HuH-7.5 (cell line): ENCODE results near the gene GJB3.
A peak's percentile ranks its signal among the peaks of the same experiment; 100 is the strongest.
"Not testable (repeated sequence)": the region's sequence is repeated elsewhere in the genome, so short reads cannot be mapped to it uniquely, and the experiment has no call there.

Experiments
- DNase-seq: peaks from one replicate; pipeline ENCODE4 v3.0.0; 2011; ENCODE audit warnings: low spot score

Gene GJB3

DNA sequence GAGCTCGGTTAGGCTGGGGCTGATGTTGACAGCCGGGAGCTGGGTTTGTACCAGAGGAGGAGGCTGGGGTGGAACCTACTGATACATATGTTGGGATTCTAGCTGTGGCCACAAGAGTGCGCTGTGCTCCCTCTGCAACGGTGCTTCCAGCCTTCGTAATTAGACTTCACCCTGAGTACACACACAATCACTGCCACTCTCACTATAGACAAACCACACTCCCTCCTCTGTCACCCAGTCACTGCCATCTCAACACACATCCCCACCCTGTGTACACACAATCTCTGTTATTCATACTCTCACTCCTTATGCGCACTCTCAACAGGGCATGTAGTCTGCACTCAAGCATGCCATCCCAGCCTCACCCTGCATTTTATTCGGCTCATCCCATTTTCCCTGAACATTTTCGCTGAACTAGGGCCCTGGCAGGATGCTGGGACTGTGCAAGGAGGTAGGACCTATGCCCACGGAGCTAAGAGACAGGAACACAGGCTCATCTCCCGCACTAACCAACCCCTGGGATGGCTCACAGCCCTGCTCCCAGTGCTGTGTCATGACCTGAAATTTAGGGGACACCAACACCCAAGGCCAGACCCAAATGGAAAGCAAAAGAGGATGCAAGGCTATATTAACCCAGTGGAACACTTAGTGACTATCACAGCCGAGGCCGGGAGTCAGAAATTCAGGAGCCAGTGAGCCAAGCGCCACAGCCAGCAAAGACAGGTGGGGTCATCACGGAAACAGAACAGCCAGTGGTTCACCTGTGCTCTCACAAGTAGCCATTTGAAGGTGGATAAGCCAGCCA lies 5.7 kb downstream of the GJB3 start:
- DNase-seq, result peak; percentile 81

DNA sequence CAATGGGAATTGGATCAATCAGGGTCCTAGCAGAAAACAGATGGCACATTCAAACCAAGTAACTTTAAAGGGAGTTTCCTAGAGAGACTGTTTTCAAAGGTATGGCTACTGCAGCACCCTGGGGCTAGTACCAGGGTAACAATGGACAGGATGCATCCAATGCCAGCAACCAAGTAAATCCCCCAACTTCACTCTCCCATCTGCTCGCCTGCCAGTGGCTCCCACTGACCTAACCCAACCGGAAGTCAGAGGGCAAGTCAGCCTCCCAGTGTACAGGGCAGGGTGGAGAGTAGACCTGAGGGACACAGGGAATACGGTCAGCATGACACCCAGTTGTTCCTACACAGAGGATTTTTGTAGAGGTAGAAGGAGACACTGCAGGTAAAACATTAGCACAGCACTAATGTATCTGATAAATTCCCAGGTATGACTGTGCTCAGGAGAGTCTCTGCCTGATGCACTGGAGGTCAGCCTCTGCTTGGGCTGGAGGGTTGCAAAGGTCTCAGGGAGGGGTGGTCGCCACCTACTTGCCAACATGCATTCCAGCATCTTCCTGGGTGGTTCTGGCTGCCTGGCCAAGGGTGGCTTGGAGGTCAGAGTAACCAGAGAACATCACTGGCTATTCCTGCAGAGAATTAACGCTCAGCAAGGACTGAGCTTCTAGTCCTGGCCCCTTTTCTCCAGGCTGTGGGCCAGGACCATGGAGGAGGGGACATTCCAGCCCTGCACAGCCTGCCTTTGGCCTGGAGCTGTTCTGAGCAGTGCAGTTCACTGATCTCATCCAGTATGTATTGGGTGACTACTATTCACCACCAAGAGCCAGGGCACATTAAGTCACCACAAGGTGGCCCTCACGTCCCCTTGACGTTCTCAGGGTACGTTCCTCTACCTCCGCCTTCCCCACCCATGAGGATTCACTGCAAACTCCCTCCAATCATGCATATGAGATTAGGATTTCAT lies 6.7 kb downstream of the GJB3 start:
- DNase-seq, result no peak

DNA sequence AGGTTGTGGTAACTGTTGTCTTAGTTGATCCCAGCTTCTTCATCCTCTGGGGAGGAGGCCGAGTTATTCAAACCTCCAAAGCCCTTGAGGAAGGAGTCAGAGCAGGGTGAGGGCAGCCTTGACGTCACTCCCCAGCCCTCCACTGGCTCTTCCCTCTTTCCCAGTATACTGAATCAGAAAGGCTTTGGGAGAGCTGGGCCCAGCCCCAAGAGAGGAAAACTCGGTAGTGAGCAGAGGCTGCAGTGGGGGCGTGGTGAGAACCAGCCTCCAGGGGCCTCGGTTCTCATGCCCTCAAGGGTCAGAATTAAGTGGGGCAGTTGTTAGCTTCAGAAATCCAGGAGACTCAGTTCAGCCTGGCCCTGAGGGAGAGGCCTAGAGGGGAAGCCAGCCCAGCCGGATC lies 10.0 kb downstream of the GJB3 start:
- DNase-seq, result no peak

DNA sequence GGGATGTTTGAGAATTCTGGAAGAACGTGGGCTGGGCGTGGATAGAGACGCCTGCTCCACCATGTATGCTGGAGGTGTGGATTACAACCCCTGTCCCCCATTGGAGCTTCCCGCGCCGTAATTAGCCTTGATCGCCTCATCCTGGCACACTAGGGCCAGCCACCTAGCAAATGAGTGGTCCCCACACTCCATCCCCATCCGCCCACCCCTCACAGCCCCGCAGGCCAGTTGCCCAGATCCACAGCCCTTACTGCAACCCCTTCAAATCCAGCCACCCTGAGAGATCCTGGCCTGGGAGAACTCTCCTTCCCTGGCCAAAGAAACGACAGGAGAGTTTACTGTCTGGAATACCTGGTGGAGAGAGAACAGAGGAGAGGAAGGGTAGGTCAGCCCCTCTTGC lies 11.4 kb downstream of the GJB3 start:
- no peak for DNase-seq

DNA sequence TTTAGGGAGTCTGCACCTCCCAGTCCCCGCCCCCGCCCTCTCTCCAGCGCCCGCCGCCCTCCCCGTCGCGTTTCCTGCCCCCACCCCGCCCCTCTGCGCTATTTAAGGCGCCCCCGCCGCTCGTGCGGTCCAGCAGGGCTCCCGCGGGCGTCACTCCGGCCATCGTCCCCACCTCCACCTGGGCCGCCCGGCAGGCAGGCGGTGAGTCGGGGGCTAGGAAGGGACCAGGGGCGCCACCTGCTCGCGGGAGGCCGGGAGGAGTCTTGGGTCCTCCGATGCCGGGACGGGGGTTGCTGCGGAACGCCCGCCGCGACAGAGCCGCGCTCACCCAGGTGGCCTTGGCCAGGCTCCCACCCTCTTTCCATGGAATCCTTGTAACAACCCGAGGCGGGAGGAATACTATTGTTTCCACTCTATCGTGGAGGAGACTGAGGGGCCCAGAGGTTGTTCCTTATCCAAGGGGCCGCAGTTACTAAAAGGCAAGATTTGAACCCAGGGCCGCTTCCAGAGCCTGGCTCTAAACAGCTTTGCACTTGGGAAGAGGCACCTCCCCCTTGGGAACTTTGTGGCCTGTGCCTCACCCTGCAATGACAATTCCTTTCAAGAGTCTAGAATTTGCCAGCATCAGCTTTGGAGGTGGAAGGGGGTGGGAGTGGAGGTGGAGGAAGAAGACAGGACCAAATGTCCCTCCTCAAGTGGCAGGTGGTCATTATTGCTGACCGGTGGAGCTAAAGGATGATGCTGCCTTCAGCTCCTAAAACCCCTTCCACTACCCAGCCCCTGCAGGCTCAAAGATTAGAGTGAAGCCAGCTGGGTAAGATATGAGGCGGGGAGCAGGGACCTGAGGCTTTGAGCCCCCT lies 12.1 kb downstream of the GJB3 start, which contains the start of gene GJA4:
TSS of gene GJA4 (plus strand) at position 132 of the 860 bp plus-strand sequence. CDS start 1,215 bp downstream, outside the sequence.
- no peak for DNase-seq

DNA sequence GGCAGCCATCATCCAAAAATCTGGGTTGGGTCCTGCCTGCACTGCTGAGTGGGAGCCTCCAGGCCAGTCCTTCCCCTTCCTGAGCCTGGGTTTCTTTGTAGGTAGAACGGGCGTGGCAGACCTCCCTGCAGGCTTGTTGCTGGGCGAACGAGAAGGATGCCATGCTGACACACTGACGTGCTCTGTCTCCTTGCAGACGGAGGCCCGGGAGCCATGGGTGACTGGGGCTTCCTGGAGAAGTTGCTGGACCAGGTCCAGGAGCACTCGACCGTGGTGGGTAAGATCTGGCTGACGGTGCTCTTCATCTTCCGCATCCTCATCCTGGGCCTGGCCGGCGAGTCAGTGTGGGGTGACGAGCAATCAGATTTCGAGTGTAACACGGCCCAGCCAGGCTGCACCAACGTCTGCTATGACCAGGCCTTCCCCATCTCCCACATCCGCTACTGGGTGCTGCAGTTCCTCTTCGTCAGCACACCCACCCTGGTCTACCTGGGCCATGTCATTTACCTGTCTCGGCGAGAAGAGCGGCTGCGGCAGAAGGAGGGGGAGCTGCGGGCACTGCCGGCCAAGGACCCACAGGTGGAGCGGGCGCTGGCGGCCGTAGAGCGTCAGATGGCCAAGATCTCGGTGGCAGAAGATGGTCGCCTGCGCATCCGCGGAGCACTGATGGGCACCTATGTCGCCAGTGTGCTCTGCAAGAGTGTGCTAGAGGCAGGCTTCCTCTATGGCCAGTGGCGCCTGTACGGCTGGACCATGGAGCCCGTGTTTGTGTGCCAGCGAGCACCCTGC lies 13.2 kb downstream of the GJB3 start:
- DNase-seq, result no peak

DNA sequence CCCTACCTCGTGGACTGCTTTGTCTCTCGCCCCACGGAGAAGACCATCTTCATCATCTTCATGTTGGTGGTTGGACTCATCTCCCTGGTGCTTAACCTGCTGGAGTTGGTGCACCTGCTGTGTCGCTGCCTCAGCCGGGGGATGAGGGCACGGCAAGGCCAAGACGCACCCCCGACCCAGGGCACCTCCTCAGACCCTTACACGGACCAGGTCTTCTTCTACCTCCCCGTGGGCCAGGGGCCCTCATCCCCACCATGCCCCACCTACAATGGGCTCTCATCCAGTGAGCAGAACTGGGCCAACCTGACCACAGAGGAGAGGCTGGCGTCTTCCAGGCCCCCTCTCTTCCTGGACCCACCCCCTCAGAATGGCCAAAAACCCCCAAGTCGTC lies 13.8 kb downstream of the GJB3 start:
- no peak for DNase-seq

DNA sequence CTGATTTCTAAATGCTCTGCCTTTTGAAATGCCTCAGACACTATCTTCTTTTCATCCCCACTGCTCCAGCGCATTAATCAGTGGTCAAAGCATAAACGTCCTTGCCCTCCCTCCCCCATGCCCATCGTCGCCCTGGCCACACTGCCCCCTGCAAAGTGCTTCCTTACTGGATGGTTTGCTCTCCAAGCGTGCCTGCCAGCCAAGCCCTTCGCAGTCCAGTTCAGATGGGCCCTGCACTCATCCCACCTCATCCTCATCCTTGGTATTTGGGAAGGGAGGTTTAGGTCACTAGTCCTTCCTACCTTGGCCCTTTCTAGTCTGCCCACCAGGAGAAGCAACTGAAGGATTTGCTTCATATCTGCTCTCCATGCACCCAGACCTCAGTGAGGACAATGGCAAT lies 14.9 kb downstream of the GJB3 start:
- DNase-seq, result no peak

DNA sequence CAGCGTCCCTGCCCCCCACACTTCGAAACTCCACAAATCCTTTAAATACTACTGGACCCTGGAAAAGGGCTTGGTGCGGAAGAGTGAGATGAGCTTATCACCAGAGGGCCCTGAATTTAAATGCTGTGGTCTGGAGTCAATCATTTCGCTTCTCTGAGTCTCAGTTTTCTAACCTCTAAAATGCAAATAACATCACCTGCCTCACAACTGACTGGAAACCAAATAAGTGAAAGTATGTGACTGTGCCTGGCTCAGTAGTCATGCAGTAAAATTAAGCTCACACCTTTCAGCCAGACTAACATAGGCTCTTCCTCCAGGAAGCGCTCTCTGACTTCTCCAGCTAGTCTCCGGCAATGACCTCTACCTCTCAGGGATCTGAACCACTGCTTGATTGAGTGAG lies 16.0 kb downstream of the GJB3 start:
- DNase-seq, result no peak

DNA sequence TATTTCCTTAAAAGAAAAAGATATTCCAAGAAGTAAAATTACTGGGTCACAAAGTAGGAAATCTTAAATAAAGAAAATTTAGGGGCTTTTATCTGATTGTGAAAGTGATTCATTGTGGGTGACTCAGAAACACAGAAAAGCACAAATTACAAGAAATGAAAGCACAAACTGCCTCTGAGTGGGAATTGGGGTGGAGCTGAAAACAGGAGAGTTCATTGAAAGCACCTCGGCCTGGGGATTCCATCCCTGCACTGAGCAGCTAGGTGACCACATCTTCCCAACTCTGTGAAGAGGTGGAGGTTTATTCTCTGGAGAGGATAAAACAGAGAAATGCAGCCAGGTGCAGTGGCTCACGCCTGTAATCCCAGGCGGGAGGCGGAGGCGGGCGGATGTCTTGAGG lies 19.2 kb downstream of the GJB3 start:
- DNase-seq, result no peak

DNA sequence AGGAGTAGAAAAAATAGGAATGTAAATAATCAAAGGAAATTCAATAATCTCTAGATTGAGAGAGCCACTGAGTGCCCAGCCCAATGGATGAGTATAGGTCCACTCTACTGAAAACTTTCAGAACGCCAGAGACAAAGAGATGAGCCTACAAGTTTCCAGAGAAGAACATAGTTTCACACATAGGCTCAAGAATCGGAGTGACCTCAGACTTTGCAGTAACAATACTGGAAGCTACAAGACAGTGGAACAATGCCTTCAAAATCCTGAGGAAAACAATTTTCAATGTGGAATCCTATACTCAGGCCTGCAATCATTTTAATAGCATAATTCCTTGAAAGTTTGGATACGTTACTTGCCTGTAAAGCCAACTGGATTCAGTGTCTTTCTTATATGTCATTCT lies 22.8 kb downstream of the GJB3 start:
- no peak for DNase-seq

DNA sequence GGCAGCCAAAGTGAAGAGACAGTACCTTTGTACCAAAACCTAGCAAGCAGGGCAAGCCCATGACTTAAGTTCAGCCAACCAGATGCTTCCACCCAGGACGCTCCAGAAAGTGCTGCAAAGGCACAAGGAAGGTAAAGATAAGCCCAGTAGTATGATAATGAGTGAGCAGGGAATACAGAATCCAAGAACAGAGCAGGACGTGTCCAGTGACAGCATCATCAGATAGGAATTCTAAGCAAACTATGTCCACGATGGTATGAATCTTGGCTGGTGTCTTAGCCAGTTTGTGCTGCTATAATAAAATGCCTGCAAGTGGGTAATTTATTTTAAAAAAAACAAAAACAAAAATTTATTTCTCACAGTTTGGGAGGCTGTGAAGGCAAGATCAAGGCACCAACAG lies 25.4 kb downstream of the GJB3 start:
- no peak for DNase-seq

DNA sequence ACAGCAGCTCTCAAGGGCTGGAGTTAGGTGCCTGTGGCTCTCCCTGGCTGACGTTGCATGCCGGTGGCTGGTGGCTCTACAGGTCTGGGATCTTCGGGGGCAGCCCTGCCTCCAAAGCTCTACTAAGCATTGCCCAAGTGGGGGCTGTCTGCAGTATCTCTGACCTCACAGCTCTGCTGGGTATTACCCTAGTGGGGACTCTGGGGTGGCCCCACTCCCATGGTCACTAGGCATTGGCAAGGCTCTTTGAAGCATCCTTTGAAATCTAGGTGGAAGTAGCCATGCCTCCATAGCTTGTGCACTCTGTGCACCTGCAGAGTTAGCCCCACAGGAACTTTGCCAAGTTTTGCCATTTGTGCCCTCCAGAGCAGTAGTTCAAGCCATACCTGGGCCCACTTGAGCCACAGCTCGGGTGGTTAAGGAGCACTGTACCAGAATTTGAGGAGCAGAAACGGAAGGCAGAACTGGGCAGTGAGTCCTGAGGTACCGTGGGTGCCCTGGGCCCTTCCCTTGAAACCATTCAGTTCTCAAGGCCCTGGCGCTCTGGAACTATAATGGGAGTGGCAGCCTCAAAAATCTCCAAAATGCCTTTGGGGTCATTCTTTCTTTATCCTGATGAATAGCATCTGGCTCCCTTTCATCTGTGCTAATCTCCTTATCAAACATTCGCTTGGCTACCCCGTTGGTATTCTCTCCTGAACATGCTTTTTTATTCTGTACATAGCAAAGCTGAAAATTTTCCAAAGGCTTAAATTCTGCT lies 27.2 kb downstream of the GJB3 start:
- DNase-seq, result no peak

DNA sequence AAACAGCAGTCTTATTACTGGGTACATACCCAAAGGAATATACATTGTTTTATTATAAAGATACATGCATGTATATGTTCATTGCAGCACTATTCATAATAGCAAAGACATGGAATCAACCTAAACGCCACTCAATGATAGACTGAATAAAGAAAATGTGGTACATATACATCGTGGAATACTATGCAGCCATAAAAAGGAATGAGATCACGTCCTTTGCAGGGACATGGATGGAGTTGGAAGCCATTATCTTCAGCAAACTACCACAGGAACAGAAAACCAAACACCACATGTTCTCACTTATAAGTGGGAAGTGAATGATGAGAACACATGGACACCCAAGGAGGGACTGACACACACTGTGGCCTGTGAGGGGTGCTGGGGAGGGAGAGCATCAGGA lies 29.8 kb downstream of the GJB3 start:
- DNase-seq, result not testable (repeated sequence)

DNA sequence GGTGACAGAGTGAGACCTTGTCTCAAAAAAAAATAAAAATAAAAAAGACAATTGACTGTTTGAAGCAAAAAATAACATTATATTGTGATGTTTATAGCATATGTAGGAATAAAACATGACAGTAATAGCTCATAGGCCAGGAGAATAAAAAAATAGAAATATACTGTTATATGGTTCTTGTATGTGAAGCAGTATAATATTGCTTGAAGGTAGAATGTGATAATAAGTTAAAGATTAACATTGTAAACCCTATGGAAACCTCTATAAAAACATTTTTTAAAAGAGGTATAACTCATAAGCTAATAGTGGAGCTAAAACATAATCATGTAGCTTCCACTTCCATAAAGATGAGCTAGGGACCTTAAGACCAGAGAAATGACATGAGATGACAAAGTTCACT lies 35.3 kb downstream of the GJB3 start:
- no peak for DNase-seq

DNA sequence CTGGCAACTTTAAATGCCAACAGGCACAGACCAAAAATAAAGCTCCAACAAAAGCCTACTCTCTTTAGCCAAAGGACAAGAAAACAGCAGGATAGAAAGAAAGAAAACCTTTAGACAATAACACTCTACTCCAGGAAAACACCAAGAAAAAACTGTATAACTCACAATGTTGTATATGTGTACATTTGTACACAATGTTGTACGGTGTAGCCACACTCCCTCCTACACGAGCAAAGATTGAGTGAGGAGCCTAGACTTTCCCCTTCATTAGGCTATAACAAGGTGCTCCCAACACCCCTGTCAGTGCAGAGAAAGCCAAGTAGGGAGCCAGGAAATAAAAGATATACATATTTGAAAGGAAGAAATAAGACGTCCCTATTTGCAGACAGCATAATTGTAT lies 35.8 kb downstream of the GJB3 start:
- DNase-seq, result no peak

DNA sequence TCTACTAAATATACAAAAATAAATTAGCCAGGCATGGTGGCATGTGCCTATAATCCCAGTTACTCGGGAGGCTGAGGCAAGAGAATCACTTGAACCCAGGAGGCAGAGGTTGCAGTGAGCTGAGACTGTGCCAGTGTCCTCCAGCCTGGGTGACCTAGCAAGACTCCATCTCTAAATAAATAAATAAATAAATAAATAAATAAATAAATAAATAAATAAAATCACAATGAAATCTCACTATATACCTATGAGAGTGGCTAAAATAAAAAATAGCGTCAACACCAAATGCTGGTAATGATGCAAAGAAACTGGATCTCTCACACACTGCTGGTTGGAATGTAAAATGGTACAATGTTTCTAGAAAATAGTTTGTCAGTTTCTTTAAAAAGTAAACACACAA lies 37.8 kb downstream of the GJB3 start:
- DNase-seq, result not testable (repeated sequence)

DNA sequence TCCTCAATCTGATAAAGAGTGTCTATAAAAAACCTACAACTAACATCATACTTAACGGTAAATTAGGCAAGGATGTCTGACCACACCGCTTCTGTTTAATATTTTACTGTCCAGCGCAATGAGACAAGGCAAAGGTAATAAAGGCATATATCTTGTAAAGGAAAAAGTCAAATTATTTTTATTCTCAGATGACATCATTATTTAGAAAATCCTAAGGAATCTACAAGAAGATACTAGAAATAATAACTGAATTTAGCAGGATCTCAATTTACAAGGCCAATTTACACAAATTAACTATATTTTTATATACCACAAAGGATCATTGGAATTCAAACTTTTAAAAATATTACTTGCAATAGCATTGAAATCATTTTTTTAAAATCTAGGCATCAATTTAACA lies 41.2 kb downstream of the GJB3 start:
- DNase-seq, result no peak

DNA sequence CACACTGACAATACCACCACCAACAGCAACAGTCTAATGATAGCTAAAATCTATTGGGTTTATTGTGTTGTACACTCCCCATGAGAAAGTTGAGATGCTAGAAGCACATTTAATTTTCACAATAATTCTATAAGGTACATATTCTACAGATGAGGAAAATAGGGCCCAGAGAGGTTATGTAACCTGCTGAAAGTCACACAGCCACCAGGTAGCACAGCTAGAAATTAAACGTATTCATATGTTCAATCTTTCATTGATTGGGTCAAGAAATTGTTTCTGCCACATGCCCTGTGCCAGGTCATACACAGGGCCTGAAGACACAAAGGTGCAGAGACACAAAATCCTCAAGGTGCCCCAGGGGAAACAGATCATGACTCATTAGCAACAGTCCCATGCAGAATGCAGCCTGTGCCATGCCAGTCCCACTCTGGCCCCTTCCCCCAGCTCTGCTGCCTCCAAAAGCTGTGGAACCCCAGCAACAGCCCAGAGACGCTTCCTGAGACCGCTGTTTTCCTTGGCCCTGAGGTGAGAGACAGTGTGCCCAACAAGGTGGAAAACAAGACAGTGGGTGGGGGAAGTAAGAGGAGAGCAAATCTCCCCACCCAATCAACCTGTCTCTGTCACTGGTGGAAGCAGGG lies 43.9 kb downstream of the GJB3 start:
- no peak for DNase-seq

DNA sequence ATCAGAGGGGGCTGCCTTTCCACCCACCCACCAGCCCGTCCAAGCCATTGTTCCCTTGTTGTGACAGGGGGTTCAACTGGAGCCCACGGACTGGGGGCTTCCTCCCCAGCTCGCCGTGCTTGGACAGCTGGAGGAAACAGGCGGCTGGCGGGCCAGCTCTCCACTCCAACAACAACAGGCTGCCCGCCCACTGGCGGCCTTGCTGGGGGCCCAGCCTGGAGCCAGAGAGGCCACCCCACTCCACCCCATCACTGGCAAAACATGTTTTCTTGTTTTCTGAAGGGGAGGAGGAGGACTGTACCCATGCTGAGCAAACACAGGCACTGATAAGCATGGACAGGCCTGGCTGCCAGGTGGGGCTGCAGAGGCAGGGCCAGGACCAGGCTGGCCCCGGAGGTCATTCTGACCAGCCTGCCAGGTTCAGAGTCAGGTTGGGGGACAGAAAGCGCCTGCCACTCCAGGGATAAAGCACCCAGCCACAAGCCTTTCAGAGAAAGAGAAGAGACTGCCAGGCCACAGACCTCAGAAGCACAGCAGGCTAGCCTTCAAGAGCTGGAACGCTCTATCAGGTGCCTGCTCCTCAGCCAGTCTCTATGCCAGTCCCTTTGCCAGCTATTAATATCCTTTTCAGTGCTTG lies 44.6 kb downstream of the GJB3 start:
- DNase-seq, result peak; percentile 35
